ENCODE results near the gene S100A7.

- TF ChIP-seq CTCF (conservative IDR thresholded peaks at IDR 0.05 in 1 of 2, IDR thresholded peaks at IDR 0.05 in 1 of 2; ENCODE audit: low read depth in 1 of 2, low read length in 2 of 2): no peak
- TF ChIP-seq EZH2 (IDR thresholded peaks at IDR 0.05; ENCODE audit: low read length, missing control alignments): no peak
Observed at GRCh38 chr1:153478047-153478691, 17.7 kb upstream of the S100A7 start.
